GM12872 (cell line): ENCODE data around the gene SDE2.

Experiments used
- TF ChIP-seq, protein P1 (sequence below): IDR thresholded peaks from 3 replicates; pipeline ENCODE4 v1.5.1; 2011; ENCODE audit warnings: low read depth, mild to moderate bottlenecking, low read length, moderate library complexity; ENCODE audit not compliant: insufficient read depth

Gene SDE2

DNA sequence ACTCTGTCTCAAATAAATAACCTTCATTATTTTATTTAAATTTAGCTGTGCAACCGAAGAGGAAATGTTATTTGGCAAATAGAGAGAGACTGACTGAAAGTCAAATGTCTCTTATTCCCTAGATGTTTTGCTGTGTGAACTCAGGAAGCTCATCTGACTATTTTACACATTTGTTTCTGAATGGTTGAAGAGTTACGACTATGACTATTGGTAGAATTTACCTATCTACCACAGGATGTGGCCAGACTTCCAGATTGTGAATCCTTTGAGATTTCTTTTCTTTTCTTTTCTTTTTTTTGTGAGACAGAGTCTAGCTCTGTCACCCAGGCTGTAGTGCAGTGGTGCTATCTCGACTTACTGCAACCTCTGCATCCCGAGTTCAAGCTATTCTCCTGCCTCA lies 5.3 kb upstream of the SDE2 start:
- TF ChIP-seq, protein P1, sequence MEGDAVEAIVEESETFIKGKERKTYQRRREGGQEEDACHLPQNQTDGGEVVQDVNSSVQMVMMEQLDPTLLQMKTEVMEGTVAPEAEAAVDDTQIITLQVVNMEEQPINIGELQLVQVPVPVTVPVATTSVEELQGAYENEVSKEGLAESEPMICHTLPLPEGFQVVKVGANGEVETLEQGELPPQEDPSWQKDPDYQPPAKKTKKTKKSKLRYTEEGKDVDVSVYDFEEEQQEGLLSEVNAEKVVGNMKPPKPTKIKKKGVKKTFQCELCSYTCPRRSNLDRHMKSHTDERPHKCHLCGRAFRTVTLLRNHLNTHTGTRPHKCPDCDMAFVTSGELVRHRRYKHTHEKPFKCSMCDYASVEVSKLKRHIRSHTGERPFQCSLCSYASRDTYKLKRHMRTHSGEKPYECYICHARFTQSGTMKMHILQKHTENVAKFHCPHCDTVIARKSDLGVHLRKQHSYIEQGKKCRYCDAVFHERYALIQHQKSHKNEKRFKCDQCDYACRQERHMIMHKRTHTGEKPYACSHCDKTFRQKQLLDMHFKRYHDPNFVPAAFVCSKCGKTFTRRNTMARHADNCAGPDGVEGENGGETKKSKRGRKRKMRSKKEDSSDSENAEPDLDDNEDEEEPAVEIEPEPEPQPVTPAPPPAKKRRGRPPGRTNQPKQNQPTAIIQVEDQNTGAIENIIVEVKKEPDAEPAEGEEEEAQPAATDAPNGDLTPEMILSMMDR, result no peak

DNA sequence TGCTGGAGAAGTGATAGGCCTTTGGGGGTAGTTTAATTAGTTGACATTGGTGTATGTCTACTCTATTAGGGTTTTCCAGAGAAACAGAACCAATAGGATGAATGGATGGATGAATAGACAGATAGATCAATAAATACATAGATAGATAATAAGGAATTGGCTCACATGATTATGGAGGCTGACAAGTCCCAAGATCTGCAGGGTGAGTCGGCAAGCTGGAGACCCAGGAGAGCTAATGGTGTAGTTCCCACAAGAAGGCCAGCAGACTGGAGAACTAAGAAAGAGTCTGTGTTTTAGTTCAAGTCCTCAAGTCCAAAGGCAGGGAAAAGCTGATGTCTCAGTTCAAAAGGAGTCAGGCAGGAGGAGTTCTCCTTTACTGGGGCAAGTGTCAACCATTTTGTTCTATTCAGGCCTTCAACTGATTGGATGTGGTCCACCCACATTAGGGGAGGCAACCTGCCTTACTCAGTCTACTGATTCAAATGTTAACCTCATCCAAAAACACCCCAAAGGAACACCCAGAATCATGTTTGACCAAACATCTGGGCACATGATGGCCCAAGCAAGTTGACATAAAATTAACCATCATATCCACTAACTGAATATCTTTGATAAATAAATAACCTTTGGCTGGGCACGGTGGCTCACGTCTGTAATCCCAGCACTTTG lies 4.5 kb upstream of the SDE2 start:
- TF ChIP-seq, protein P1, result no peak

DNA sequence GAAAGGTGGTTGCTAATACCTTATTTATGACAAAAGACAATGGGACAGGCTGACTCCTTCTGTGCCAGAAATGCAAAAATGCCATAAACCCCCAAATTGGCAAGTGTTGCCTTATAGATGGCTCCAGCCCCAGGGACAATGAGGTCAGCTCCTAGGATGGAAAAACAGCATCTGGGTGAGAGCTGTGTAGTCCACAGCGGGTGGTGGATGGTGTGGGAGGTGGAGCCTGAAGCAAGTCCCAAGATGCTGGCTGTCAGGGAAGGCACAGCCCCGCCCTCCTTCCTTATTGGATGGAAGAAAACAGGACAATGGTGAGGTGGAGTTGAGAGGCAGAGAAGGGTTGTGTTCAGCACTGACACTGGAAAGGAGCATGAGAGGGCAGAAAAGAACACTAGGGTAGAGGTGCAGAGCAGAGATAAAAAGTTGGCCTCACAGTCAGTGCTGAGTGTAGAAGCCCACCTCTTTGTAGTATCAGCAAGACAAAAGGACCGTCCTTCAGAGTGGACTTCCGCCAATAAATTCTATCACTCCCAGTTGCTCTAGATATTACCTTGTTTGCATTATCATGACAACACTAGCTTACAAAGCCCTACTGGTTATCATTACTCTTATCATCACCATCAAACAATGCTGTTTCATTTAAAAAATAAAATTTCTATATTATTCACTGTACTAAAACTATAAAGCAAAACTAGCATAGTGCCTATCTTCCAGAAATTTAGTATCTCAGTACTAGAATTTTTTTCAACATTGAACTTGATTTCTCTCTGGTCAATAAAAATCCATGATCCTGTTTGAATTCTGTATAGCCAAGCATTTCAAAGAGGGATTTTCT lies 3.7 kb upstream of the SDE2 start:
- TF ChIP-seq, protein P1, result no peak

DNA sequence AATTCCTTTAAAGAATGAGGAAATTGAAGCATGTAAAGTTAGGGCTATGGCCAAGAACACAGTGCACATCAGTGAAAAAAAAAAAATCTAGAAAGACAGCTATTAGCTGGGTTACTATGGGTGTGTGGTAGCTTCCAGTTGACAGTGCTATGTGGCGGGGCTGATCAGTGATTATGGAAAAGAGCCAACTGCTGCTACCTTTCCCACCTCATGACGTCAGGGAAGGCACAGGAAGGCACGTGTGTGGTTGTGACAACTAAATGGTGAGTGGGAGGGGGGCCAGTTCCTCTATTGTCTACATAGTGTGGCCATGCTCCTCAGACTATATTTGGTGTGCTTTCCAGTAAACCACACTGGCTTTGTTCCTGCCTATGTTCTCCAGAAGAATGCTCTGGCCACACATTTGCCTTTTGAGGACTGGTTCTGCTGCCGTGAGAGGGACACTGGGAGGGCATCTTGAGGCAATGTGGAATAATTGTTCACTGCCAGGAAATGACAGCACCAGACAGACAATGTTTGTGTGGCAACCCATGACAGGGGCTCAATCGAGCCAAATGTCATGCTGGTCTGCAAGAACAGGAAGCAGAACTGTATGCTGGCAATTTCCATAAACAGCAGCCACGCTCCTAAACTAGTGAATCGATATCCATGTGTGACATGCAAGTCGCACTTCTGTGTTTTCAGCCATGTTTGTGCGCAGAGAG lies 3.0 kb upstream of the SDE2 start:
- TF ChIP-seq, protein P1, result no peak

DNA sequence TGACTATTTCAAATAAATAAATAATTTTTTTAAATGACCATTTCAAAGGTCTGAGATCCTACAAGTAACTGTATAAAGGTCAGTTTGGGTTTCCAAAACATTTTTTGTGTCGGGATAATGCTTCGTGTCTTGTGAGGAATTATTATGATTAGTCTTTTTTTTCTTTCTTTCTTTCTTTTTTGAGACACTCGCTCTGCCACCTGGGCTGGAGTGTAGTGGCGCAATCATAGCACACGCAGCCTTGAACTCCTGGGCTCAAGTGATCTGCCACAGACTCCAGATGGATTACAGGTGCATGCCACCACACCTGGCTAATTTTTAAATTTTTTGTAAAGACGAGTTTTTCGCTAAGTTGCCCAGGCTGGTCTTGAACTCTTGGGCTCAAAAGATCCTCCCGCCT lies 1.9 kb upstream of the SDE2 start:
- TF ChIP-seq, protein P1, result no peak

DNA sequence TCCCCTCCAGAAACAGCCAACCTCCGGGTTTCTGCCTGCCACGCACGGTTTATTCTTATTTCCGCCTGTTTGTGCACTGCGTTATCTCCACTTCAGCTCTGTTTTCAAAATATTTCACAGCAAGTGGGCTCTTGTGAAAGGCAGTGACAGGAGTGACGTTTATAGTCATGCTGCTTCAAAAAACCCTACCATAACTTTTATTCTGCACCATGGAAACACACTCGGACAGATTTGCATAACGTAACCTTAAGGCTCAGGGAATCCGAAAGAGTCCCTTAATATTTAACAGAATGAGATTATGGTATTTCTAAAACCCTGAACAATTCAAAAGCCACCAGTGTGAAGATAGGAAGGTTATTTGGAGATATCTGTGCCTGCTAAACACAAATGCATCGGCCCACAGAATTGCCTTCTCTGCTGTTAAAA lies 782 bp upstream of the SDE2 start:
- TF ChIP-seq, protein P1, result no peak

DNA sequence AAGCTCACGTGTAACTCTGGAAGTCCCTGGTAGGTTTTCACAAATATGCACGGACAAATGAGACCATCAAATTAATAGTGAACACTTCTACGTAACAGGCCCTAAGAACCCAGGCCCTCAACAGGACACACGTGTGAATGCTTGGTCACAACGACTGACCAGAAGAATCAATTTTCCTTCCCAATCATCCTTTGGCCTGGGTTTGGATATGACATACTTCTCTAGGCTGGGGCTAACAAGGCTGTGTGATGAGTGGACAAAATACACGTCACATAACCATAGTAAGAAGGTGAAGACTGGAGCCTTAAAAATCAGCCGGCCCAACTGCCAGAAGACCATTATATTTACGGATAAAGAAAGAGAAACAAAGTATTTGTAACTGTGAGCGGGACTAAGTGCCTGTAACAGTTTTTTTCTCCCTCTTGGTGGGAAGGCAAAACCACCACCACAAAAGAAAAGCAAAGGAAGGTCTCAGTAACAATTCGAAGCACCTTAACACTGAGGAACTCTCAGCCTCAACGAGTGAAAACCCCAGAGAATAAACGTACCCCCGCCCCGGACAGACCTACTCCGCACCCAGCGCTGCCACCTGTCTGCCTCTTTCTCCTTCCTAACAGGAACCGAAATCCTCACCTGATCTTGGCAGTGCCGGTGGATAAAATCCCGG lies 450 bp downstream of the SDE2 start:
- TF ChIP-seq, protein P1, result no peak
